HEK293 (cell line): ENCODE data around the gene STRIT1.

ENCODE experiments used
- CTCF ChIA-PET: fragments of 350-600 bp; formaldehyde crosslinking; extraction: SDS; loops from one replicate; lab custom pipeline; 2021; ENCODE audit warnings: antibody characterized with exemption; lab: Yijun Ruan, JAX
- POLR2A ChIA-PET: fragments of 300-600 bp; formaldehyde crosslinking; extraction: SDS; loops from one replicate; lab custom pipeline; 2020; ENCODE audit warnings: antibody characterized with exemption, inconsistent platforms; lab: Yijun Ruan, JAX
- H3K27ac ChIP-seq: fragments of 200-500 bp; sonication (Bioruptor generic); 2 replicates; pipeline ENCODE4 v1.5.1; 2014; ENCODE audit warnings: low read depth, low read length, control low read depth, inconsistent platforms; ENCODE audit errors: extremely low read depth
- H3K36me3 ChIP-seq, 2 experiments: fragments of 200-500 bp in 1 of 2; sonication (Bioruptor generic) in 1 of 2; 1 replicate in 1 of 2; 2 replicates in 1 of 2; pipeline ENCODE4 v1.5.1; 2014 to 2017; ENCODE audit warnings: inconsistent platforms in 2 of 2, low read length in 2 of 2; ENCODE audit not compliant: control insufficient read depth in 2 of 2, insufficient read depth in 1 of 2
- H3K4me1 ChIP-seq: fragments of 200-500 bp; sonication (Bioruptor generic); 2 replicates; pipeline ENCODE4 v1.5.1; 2014; ENCODE audit warnings: mild to moderate bottlenecking, low read length, inconsistent platforms; ENCODE audit not compliant: control insufficient read depth, insufficient read depth
- H3K4me3 ChIP-seq: 2 replicates; pipeline ENCODE4 v1.5.1; 2011; ENCODE audit warnings: low read depth, mild to moderate bottlenecking, control low read depth, low read length, moderate library complexity
- H3K9me3 ChIP-seq: fragments of 200-500 bp; sonication (Bioruptor generic); 2 replicates; pipeline ENCODE4 v1.5.1; 2014; ENCODE audit warnings: low read depth, low read length, inconsistent platforms; ENCODE audit not compliant: control insufficient read depth, insufficient read depth
- GFI1B ChIP-seq: fragments of 450-650 bp; formaldehyde crosslinking; IDR thresholded peaks from 2 replicates; pipeline ENCODE4 v1.5.1; 2016; ENCODE audit warnings: missing biosample characterization, missing genetic modification characterization
- MZF1 ChIP-seq: fragments of 450-650 bp; formaldehyde crosslinking; IDR thresholded peaks from 2 replicates; pipeline ENCODE4 v1.5.1; 2017; ENCODE audit warnings: missing biosample characterization, missing genetic modification characterization, borderline replicate concordance
- SALL2 ChIP-seq: fragments of 450-650 bp; formaldehyde crosslinking; IDR thresholded peaks from 2 replicates; pipeline ENCODE4 v1.5.0; 2017; ENCODE audit warnings: missing biosample characterization, mild to moderate bottlenecking, missing genetic modification characterization, borderline replicate concordance
- ZBTB1 ChIP-seq: fragments of 450-650 bp; formaldehyde crosslinking; IDR thresholded peaks from 2 replicates; pipeline ENCODE4 v1.5.1; 2016; ENCODE audit warnings: missing biosample characterization, missing genetic modification characterization
- ZBTB21 ChIP-seq: fragments of 450-650 bp; formaldehyde crosslinking; IDR thresholded peaks from 2 replicates; pipeline ENCODE4 v1.5.1; 2017; ENCODE audit warnings: missing biosample characterization, missing genetic modification characterization
- ZBTB7A ChIP-seq: fragments of 450-650 bp; formaldehyde crosslinking; IDR thresholded peaks from 2 replicates; pipeline ENCODE4 v1.5.1; 2016; ENCODE audit warnings: low read depth, missing biosample characterization, missing genetic modification characterization
- ZNF146 ChIP-seq: fragments of 450-650 bp; formaldehyde crosslinking; IDR thresholded peaks from 2 replicates; pipeline ENCODE4 v1.5.1; 2016; ENCODE audit warnings: missing biosample characterization, missing genetic modification characterization
- ZNF16 ChIP-seq: fragments of 450-650 bp; formaldehyde crosslinking; IDR thresholded peaks from 2 replicates; pipeline ENCODE4 v1.5.1; 2016; ENCODE audit warnings: low read depth, missing biosample characterization, missing genetic modification characterization
- ZNF174 ChIP-seq: fragments of 450-650 bp; formaldehyde crosslinking; IDR thresholded peaks from 2 replicates; pipeline ENCODE4 v1.5.0; 2017; ENCODE audit warnings: missing biosample characterization, mild to moderate bottlenecking, missing genetic modification characterization
- ZNF335 ChIP-seq: fragments of 450-650 bp; formaldehyde crosslinking; conservative IDR thresholded peaks from 2 replicates; pipeline ENCODE4 v1.5.1; 2016; ENCODE audit warnings: missing biosample characterization, missing genetic modification characterization
- ZNF350 ChIP-seq: fragments of 450-650 bp; formaldehyde crosslinking; IDR thresholded peaks from 2 replicates; pipeline ENCODE4 v1.5.0; 2017; ENCODE audit warnings: missing biosample characterization, mild to moderate bottlenecking, missing genetic modification characterization
- ZNF354C ChIP-seq: fragments of 450-650 bp; formaldehyde crosslinking; IDR thresholded peaks from 2 replicates; pipeline ENCODE4 v1.5.1; 2016; ENCODE audit warnings: missing biosample characterization, missing genetic modification characterization, low read depth, borderline replicate concordance
- ZNF473 ChIP-seq: fragments of 450-650 bp; formaldehyde crosslinking; IDR thresholded peaks from 2 replicates; pipeline ENCODE4 v1.5.1; 2017; ENCODE audit warnings: missing biosample characterization, missing genetic modification characterization
- ZNF510 ChIP-seq: fragments of 450-650 bp; formaldehyde crosslinking; IDR thresholded peaks from 2 replicates; pipeline ENCODE4 v1.5.1; 2018; ENCODE audit warnings: mild to moderate bottlenecking, missing genetic modification characterization, missing biosample characterization; ENCODE audit not compliant: insufficient replicate concordance
- ZNF549 ChIP-seq: fragments of 450-650 bp; IDR thresholded peaks from 2 replicates; pipeline ENCODE4 v1.5.1; 2018; ENCODE audit warnings: missing biosample characterization, missing genetic modification characterization, mild to moderate bottlenecking, inconsistent platforms, moderate library complexity
- ZNF626 ChIP-seq: fragments of 450-650 bp; sonication (Bioruptor Pico); formaldehyde crosslinking; IDR thresholded peaks from 2 replicates; pipeline ENCODE4 v1.5.1; 2018; ENCODE audit warnings: missing biosample characterization, missing genetic modification characterization, inconsistent platforms
- ZNF677 ChIP-seq: fragments of 450-650 bp; IDR thresholded peaks from 2 replicates; pipeline ENCODE4 v1.5.0; 2018; ENCODE audit warnings: missing biosample characterization, mild to moderate bottlenecking, missing genetic modification characterization, moderate library complexity
- ZNF792 ChIP-seq: fragments of 450-650 bp; formaldehyde crosslinking; IDR thresholded peaks from 2 replicates; pipeline ENCODE4 v1.5.1; 2016; ENCODE audit warnings: missing biosample characterization, missing genetic modification characterization
- TF ChIP-seq, protein P1 (sequence below): fragments of 450-650 bp; formaldehyde crosslinking; IDR thresholded peaks from 2 replicates; pipeline ENCODE4 v1.5.1; 2016; ENCODE audit warnings: missing biosample characterization, missing genetic modification characterization
- TF ChIP-seq, protein P2 (sequence below): fragments of 450-650 bp; formaldehyde crosslinking; IDR thresholded peaks from 2 replicates; pipeline ENCODE4 v1.5.1; 2016; ENCODE audit warnings: missing biosample characterization, missing genetic modification characterization, borderline replicate concordance
- TF ChIP-seq, protein P3 (sequence below): fragments of 450-650 bp; IDR thresholded peaks from 2 replicates; pipeline ENCODE4 v1.5.1; 2018; ENCODE audit warnings: missing biosample characterization, missing genetic modification characterization
- TF ChIP-seq, protein P4 (sequence below): fragments of 450-650 bp; formaldehyde crosslinking; conservative IDR thresholded peaks from 2 replicates; pipeline ENCODE4 v1.5.1; 2016; ENCODE audit warnings: low read depth, missing biosample characterization, missing genetic modification characterization
- TF ChIP-seq, protein P5 (sequence below): fragments of 450-650 bp; formaldehyde crosslinking; IDR thresholded peaks from 2 replicates; pipeline ENCODE4 v1.5.1; 2016; ENCODE audit warnings: missing biosample characterization, missing genetic modification characterization
- TF ChIP-seq, protein P6 (sequence below): fragments of 450-650 bp; formaldehyde crosslinking; IDR thresholded peaks from 2 replicates; pipeline ENCODE4 v1.5.1; 2016; ENCODE audit warnings: missing biosample characterization, missing genetic modification characterization
- TF ChIP-seq, protein P7 (sequence below): fragments of 450-650 bp; formaldehyde crosslinking; IDR thresholded peaks from 2 replicates; pipeline ENCODE4 v1.5.1; 2017; ENCODE audit warnings: missing biosample characterization, missing genetic modification characterization

The STRIT1 gene

DNA sequence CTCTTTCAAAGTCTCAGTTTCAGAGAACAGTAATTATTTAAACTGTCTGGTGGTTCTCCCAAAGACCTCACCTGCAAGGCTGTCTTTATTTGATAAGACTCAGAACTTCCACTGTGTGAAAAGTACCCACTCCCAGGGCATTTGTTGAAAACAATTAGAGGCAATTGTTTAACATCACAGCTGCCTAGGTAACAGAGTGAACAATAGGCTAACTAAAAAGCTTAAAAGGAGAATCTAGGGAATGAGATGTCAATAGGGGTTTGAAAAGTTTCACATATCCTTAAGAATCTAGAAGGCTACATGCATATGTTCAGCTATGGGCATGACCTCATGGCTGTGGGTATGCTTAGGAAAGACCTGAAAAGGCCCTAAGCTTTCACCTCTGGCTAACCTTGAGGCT lies 2.9 kb upstream of the STRIT1 start (continued):
- TF ChIP-seq, protein P1, sequence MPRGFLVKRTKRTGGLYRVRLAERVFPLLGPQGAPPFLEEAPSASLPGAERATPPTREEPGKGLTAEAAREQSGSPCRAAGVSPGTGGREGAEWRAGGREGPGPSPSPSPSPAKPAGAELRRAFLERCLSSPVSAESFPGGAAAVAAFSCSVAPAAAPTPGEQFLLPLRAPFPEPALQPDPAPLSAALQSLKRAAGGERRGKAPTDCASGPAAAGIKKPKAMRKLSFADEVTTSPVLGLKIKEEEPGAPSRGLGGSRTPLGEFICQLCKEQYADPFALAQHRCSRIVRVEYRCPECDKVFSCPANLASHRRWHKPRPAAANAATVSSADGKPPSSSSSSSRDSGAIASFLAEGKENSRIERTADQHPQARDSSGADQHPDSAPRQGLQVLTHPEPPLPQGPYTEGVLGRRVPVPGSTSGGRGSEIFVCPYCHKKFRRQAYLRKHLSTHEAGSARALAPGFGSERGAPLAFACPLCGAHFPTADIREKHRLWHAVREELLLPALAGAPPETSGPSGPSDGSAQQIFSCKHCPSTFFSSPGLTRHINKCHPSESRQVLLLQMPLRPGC (tag by site-specific recombination): no peak
- no peak for TF ChIP-seq ZNF174 (tag by site-specific recombination)
- TF ChIP-seq ZNF792 (tag by site-specific recombination): no peak
- TF ChIP-seq, protein P2, sequence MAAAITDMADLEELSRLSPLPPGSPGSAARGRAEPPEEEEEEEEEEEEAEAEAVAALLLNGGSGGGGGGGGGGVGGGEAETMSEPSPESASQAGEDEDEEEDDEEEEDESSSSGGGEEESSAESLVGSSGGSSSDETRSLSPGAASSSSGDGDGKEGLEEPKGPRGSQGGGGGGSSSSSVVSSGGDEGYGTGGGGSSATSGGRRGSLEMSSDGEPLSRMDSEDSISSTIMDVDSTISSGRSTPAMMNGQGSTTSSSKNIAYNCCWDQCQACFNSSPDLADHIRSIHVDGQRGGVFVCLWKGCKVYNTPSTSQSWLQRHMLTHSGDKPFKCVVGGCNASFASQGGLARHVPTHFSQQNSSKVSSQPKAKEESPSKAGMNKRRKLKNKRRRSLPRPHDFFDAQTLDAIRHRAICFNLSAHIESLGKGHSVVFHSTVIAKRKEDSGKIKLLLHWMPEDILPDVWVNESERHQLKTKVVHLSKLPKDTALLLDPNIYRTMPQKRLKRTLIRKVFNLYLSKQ (tag by site-specific recombination): no peak
- TF ChIP-seq ZBTB7A: no peak
- TF ChIP-seq ZBTB1 (tag by site-specific recombination): no peak
- no peak for TF ChIP-seq ZNF677 (tag by site-specific recombination)
- TF ChIP-seq ZNF146 (tag by site-specific recombination): no peak
- TF ChIP-seq SALL2 (tag by site-specific recombination): no peak
- TF ChIP-seq, protein P3, sequence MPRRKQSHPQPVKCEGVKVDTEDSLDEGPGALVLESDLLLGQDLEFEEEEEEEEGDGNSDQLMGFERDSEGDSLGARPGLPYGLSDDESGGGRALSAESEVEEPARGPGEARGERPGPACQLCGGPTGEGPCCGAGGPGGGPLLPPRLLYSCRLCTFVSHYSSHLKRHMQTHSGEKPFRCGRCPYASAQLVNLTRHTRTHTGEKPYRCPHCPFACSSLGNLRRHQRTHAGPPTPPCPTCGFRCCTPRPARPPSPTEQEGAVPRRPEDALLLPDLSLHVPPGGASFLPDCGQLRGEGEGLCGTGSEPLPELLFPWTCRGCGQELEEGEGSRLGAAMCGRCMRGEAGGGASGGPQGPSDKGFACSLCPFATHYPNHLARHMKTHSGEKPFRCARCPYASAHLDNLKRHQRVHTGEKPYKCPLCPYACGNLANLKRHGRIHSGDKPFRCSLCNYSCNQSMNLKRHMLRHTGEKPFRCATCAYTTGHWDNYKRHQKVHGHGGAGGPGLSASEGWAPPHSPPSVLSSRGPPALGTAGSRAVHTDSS (tag by site-specific recombination): no peak
- TF ChIP-seq ZNF510: no peak

DNA sequence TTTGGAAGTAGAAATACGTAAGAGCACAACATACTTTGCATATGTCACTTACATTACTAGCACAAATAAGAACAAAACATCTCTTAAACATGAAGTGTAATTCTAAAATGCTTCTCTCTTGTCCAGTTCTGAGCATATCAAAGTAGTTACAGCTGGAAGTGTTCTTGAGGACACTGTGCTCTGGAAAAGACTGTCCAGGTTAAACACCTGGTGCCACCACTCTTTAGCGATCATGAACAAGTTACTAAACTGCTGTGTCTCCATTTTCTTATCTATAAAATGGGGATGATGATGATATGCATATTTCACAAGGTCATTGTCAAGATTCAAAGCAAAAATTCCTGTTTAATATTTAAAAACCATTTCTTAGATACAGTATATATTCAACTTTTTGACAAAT lies 790 bp downstream of the STRIT1 start:
- Histone ChIP-seq H3K27ac (no peak overlapping the region), H3K4me1 (no peaks in the 10 kb centered on the region), H3K36me3 (no peaks in the 10 kb centered on the region), H3K9me3 (no peaks in the 10 kb centered on the region), H3K4me3 (no peak overlapping the region)
- CTCF ChIA-PET: no interaction called here
- POLR2A ChIA-PET: no interaction called here
- TF ChIP-seq, protein P4, sequence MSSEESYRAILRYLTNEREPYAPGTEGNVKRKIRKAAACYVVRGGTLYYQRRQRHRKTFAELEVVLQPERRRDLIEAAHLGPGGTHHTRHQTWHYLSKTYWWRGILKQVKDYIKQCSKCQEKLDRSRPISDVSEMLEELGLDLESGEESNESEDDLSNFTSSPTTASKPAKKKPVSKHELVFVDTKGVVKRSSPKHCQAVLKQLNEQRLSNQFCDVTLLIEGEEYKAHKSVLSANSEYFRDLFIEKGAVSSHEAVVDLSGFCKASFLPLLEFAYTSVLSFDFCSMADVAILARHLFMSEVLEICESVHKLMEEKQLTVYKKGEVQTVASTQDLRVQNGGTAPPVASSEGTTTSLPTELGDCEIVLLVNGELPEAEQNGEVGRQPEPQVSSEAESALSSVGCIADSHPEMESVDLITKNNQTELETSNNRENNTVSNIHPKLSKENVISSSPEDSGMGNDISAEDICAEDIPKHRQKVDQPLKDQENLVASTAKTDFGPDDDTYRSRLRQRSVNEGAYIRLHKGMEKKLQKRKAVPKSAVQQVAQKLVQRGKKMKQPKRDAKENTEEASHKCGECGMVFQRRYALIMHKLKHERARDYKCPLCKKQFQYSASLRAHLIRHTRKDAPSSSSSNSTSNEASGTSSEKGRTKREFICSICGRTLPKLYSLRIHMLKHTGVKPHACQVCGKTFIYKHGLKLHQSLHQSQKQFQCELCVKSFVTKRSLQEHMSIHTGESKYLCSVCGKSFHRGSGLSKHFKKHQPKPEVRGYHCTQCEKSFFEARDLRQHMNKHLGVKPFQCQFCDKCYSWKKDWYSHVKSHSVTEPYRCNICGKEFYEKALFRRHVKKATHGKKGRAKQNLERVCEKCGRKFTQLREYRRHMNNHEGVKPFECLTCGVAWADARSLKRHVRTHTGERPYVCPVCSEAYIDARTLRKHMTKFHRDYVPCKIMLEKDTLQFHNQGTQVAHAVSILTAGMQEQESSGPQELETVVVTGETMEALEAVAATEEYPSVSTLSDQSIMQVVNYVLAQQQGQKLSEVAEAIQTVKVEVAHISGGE (tag by site-specific recombination): no peak
- TF ChIP-seq, protein P5, sequence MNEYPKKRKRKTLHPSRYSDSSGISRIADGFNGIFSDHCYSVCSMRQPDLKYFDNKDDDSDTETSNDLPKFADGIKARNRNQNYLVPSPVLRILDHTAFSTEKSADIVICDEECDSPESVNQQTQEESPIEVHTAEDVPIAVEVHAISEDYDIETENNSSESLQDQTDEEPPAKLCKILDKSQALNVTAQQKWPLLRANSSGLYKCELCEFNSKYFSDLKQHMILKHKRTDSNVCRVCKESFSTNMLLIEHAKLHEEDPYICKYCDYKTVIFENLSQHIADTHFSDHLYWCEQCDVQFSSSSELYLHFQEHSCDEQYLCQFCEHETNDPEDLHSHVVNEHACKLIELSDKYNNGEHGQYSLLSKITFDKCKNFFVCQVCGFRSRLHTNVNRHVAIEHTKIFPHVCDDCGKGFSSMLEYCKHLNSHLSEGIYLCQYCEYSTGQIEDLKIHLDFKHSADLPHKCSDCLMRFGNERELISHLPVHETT: no peak
- no peak for TF ChIP-seq ZNF335 (tag by site-specific recombination)
- no peak for TF ChIP-seq GFI1B (tag by site-specific recombination)
- TF ChIP-seq, protein P6, sequence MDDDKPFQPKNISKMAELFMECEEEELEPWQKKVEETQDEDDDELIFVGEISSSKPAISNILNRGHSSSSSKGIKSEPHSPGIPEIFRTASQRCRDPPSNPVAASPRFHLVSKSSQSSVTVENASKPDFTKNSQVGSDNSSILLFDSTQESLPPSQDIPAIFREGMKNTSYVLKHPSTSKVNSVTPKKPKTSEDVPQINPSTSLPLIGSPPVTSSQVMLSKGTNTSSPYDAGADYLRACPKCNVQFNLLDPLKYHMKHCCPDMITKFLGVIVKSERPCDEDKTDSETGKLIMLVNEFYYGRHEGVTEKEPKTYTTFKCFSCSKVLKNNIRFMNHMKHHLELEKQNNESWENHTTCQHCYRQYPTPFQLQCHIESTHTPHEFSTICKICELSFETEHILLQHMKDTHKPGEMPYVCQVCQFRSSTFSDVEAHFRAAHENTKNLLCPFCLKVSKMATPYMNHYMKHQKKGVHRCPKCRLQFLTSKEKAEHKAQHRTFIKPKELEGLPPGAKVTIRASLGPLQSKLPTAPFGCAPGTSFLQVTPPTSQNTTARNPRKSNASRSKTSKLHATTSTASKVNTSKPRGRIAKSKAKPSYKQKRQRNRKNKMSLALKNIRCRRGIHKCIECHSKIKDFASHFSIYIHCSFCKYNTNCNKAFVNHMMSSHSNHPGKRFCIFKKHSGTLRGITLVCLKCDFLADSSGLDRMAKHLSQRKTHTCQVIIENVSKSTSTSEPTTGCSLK (tag by site-specific recombination): no peak
- no peak for TF ChIP-seq ZNF16 (tag by site-specific recombination)
- TF ChIP-seq ZNF473: no peak
- no peak for TF ChIP-seq ZNF354C (tag by site-specific recombination)
- TF ChIP-seq ZNF626: no peak
- no peak for TF ChIP-seq ZNF350 (tag by site-specific recombination)
- no peak for TF ChIP-seq MZF1 (tag by site-specific recombination)
- TF ChIP-seq, protein P7, sequence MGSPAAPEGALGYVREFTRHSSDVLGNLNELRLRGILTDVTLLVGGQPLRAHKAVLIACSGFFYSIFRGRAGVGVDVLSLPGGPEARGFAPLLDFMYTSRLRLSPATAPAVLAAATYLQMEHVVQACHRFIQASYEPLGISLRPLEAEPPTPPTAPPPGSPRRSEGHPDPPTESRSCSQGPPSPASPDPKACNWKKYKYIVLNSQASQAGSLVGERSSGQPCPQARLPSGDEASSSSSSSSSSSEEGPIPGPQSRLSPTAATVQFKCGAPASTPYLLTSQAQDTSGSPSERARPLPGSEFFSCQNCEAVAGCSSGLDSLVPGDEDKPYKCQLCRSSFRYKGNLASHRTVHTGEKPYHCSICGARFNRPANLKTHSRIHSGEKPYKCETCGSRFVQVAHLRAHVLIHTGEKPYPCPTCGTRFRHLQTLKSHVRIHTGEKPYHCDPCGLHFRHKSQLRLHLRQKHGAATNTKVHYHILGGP: no peak
- no peak for TF ChIP-seq ZNF549 (tag by site-specific recombination)
- no peak for TF ChIP-seq ZBTB21 (tag by site-specific recombination)
